Subcutaneous adipose tissue (tissue), 4 donors: ENCODE measurements around the gene CD300LF. TPM values are rescaled to one million over a fixed set of nuclear protein-coding genes. Genes with fewer than 3 reads are reported as not detected.

Experiments used
- total RNA-seq, 4 donors: library from RNA; depleted of rRNA; stranded (reverse); fragments of >200 nt; gene quantifications; one replicate each; pipeline ENCODE4 v1.1.0, GENCODE V29; 2016
- TF ChIP-seq, protein P1 (sequence below): fragments of 450-650 bp; IDR thresholded peaks from one replicate; pipeline ENCODE4 v1.5.1; 2016; ENCODE audit warnings: low read depth, mild to moderate bottlenecking, control low read depth, antibody characterized with exemption, moderate library complexity

Gene CD300LF
- total RNA-seq, 4 donors from 2014 or later: 0.98 to 6.8 (median 1.1) TPM; not detected in 1

- TF ChIP-seq, protein P1, sequence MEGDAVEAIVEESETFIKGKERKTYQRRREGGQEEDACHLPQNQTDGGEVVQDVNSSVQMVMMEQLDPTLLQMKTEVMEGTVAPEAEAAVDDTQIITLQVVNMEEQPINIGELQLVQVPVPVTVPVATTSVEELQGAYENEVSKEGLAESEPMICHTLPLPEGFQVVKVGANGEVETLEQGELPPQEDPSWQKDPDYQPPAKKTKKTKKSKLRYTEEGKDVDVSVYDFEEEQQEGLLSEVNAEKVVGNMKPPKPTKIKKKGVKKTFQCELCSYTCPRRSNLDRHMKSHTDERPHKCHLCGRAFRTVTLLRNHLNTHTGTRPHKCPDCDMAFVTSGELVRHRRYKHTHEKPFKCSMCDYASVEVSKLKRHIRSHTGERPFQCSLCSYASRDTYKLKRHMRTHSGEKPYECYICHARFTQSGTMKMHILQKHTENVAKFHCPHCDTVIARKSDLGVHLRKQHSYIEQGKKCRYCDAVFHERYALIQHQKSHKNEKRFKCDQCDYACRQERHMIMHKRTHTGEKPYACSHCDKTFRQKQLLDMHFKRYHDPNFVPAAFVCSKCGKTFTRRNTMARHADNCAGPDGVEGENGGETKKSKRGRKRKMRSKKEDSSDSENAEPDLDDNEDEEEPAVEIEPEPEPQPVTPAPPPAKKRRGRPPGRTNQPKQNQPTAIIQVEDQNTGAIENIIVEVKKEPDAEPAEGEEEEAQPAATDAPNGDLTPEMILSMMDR: no peak
Measured at GRCh38 chr17:74750327-74751069, 37.8 kb upstream of the CD300LF start.

DNA sequence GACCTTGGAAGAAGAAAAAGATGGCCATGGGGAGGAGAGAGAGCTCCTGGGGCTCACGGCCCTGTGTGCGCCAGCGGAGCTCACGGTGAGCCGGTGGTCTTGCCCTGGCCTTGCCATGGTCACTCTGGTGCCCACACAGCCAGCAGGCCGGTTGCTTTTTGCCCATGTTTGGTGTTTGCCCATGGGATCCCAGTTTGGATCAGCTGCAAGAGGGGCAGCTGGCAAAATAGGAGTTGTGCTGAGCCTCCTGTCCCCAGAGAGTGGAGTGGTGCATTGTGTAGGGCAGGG, 37.3 kb upstream of the CD300LF start:
- TF ChIP-seq, protein P1: no peak

- TF ChIP-seq, protein P1: no peak
Measured at GRCh38 chr17:74749279-74750038, 36.7 kb upstream of the CD300LF start.

- TF ChIP-seq, protein P1: no peak
Measured at GRCh38 chr17:74748529-74749278, 36.0 kb upstream of the CD300LF start, which contains the start of gene NHERF1. Gene NHERF1 (plus strand): TSS chr17:74748628. CDS start chr17:74748847, 219 bp downstream.

DNA sequence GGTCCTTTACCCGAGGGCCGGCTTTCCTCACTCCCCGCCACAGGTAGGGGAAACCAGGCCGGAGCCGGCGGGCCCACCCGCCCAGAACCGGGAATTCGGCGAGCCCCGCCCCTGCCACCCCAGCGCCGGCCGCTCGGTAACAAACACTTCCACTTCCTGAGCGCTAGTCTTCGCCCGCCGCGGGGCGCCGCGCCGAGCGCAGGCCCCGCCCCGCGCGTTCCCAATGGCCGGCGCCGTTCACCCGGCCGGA, 35.5 kb upstream of the CD300LF start:
- TF ChIP-seq, protein P1: no peak

GRCh38 chr17:74746922-74747321, 34.2 kb upstream of the CD300LF start:
- TF ChIP-seq, protein P1: no peak

GRCh38 chr17:74746376-74746775, 33.7 kb upstream of the CD300LF start:
- TF ChIP-seq, protein P1: no peak
